ENCODE data around the gene XKRX.

XKRX gene

DNA sequence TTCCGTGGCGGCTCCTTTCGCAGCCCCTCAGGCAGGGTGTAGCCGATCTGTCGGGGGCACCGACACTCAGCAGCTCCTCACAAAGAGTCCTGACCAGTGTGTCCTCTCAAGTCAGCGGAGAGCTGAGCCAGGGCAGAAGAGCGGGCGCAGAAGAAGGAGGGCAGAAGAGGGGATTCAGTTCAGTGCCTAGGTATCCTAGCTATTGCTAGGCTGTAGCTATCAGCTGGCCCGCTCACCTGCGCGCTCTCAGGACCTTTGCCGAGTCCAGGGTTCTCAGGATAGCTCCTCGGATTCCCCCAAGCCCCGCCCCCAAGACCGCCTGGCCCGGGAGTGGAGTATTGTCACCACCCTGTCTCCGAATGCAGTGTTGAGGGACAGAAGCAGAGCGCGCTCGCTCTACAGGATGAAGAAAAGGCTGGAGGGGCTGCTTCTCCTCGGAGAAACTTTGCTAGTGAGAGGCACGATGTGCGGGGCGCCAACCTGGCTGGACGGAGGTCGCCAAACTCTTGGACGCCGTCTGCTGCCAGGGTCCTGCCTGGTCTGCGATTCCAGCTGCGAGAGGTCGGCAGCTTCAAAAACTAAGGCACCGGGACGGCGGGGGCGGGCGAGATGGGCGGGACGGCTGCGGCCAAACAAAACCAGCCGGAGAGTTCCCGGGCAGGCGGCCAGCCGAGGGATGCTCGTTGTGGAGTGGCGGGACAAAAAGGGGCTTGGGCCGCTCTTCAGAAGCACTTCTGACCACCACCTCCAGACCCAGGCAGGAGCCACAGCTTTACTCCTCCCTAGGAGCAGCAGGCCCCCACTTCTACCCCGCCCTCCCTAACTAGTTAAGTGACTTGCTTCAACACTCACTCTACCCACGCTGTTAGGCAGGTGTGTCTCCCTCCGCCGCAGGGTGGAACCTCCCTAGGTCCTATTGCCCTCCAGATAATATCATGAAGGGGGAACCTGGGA, at the start of gene XKRX:
Gene XKRX, minus strand, starts transcription at position 258 of the 954 bp plus-strand sequence. CDS start 613 bp downstream, outside the sequence.
- peak; percentile 67 for DNase-seq

DNA sequence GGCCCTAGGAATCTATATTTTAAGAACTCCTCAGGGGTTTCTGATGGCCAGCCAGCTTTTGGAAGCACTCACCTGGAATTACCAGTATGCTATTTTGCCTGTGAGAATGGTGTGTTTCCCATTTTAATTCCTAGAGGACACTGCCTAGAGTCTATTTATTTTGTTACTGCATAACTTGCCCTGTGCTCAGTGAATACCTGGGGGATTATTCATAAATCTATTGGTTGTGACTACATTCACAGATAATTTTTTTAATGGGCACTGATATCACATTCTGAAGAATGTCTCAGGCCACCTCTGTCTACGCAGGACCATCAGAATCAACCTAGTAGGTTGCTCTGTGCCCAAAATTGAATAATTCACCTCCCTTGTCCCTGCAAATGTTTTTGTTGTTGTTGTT, 47.5 kb upstream of the XKRX start:
- no peak for DNase-seq

DNA sequence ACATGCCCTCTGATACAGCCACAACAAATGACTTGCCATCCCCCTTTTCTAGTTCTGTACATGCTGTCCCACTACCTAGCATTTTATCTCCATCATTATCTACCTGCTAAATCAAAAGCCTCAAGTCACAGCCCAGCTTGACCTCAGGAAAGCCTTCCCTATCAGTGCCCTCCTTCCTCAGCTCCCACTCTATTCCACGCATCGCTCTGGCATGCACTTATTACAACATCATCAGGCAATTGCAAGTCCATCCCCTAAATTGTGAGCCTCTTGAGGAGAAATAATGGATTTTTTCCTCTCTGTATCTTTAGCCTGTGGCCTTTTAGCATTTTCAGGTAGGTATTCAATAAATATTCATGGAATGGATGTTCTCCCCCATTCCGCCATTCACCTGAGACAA, 46.5 kb upstream of the XKRX start:
- no peak for DNase-seq

GRCh38 chrX:100973411-100973810, 44.7 kb upstream of the XKRX start:
- DNase-seq = no peak

GRCh38 chrX:100969936-100970335, 41.2 kb upstream of the XKRX start:
- DNase-seq = no peak

DNA sequence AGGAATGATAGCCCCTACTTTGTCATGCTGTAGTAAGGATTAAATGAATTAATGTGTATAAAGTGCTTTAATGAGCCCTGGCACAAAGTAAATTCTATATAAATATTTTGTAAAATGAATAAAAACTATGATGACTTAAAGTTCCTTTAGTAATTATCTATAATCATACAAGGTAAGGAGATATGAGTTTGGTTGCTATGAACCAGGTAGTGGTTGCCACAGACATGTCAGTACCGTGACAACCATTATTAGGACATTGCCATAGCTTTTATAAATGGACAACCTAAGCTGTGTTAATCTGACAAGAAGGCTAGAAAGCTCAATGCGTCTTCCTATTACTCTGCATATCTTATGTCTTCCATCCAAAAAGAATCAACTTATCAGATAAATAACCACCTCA, 40.7 kb upstream of the XKRX start, which contains the start of gene ARL13A:
Gene ARL13A, plus strand, starts transcription at position 301 of the 400 bp plus-strand sequence. CDS start 3,982 bp downstream, outside the sequence.
- DNase-seq = no peak

DNA sequence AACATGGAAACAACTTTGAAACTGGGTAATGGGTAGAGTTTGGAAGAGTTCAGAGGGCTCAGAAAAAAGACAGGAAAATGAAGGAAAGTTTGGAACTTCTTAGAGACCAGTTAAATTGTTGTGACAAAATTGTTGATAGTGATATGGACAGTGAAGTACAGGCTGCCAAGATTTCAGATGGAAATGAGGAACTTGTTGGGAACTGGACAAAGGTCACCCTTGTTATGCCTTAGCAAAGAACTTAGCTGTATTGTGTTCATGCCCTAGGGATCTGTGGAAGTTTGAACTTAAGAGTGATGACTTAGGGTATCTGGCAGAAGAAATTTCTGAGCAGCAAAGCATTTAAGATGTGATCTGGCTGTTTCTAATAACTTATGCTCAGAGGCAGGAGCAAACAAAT, 35.6 kb upstream of the XKRX start:
- no peak for DNase-seq

- no peak for DNase-seq
These were observed 34.1 kb upstream of the XKRX start for GRCh38 chrX:100962811-100963210.

GRCh38 chrX:100948557-100948956, 19.8 kb upstream of the XKRX start:
- no peak for DNase-seq

DNA sequence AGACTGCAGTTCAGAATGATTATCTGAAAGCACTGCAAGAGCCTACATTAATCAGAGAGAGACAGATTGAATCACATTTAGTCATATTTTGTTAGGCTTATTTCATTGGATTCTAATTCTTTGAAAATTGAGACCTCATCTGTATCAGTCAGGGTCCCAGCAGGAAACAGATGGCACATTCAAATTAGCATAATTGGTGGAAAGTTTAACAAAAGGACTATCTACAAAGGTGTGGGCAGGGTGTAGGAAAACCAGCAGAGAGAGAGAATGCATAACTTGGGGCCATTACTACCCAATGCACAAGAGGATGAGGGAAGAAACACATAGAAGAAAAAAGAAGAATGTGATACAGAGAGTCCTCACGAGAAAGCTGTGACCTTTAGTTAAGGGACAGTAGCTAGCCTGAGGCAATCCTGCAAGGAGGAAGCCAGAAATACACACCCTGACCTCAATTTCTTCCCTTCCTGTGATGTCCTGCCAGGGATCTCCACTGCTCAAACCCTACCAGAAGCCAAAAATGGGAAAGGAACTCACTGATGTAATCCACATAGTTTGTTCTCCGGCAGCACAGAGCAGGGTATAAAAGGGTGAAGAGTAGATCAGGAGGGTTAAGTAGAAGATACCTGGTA, 17.7 kb upstream of the XKRX start:
- no peak for DNase-seq

DNA sequence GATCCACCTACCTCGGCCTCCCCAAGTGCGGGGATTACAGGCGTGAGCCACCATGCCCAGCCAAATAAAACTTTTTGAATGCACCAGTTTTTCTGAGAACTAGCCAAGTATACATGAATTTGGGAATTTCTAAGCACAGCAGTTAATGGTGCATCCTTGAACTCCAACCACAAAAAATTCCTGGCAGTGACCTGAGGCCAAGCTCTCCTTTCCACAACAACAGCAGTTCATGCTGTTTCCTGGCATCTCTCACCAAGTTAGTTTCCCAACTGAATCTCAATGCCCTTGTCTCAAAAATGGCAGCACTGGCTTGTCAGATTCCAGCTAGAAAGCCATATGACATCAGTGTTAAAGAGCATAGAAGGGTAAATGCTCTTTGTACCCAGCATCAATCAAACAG, 15.9 kb upstream of the XKRX start:
- no peak for DNase-seq

DNA sequence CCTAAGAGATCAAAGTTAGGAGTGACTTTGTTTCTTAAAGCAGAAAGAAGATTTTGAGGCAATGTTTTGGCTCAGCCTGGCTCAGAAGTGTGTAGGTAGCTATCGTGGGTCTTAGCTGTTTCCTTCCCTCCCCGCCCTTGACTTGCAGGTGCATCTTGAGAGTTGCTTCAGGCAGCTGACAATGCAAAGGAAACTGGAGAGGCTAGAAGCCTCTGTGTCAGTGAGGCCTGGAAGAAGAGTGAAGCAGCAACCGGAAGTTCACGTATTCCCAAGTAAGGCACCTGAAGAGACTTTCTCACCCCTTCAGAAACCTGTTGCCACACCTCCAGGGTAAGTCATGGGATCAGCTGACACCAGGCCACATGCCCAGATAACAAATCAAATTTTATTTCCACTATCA, 10.6 kb upstream of the XKRX start:
- DNase-seq = peak; percentile 20

DNA sequence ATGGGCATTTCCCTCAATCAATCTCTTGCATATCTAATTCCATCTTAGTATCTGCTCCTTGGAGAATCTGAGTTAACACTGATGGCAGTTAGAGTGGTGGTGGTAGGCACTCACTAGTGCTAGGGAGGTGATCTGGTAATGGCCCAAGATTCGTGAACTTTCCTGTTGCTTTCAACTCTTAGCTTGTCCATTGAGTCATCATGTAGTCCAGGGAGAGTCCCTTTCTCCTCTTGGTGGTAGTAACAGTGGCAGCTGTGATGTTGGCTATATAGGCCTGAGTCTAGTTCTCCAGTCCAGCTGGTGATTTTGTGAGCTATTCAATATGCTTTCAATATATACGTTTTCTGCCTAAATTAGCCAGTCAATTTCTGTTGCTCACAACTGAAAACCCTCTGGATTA, 7.0 kb upstream of the XKRX start:
- no peak for DNase-seq

GRCh38 chrX:100931925-100932285, 3.2 kb upstream of the XKRX start:
- no peak for DNase-seq

DNA sequence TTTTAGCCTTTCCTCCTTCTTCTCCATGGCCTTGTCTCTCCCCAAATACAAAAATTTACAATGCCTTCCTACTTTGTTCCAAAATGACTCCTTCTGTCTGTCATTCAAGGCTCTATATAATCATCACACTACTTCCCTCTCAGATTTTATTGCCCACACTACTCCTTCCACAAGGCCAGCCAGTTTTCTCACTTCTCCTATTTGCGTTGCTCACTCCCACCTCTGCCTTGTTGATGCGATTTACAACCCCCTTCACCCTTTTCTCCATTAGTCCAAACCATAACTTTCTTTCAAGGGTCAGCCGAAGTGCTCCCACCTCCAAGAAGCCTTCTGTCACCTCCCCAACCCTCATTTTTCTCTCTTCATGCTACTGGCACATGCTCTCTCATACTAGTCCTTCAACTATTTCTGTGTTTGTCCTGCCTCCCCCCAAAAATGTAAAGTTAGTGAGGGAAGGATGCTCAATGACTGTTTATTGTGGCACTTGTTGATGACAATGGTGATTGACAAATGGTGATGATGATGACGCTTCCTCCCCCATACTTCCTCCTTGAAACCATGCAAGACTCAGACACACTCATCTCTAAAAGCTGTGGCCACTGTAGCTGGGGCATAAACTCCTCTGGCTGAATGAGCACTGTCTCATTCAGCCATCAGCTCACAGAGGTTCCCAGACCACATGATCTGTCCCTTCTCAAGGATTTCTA, 2.7 kb upstream of the XKRX start:
- no peak for DNase-seq

DNA sequence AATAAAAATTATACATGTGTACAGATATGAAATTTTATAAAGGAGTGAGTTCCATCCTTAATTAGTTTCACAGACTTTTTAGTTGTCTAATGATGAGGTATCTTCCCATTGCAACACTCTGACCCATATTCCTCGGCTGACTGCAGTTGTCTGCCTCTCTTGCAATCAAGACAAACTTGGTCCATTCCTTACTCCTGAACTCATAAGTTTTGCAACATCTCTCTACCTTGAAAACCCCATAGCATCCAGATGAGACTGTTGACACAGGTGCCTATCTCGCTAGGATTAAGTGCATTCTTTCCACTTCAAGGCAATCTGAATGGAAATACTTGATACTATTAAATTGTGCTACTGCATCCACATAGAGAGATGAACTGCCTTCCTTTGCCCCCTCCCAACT, 2.3 kb downstream of the XKRX start:
- DNase-seq = no peak

- no peak for DNase-seq
These were observed 4.3 kb downstream of the XKRX start for GRCh38 chrX:100924375-100924774.

DNA sequence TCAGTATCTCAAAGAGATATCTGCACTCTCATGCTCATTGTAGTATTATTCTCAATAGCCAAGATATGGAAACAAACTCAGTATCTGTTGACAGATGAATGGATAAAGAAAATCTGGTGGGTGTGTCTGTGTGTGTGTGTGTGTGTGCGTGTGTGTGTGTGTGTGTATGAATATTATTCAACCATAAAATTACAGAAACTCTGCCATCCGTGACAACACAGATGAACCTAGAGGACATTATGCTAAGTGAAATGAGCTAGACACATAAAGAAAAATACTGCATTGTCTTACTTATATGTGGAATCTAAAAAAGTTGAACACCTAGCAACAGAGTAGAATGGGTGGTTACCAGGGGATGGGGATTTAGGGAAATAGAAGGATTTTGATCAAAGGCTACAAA, 13.2 kb downstream of the XKRX start:
- DNase-seq = no peak

DNA sequence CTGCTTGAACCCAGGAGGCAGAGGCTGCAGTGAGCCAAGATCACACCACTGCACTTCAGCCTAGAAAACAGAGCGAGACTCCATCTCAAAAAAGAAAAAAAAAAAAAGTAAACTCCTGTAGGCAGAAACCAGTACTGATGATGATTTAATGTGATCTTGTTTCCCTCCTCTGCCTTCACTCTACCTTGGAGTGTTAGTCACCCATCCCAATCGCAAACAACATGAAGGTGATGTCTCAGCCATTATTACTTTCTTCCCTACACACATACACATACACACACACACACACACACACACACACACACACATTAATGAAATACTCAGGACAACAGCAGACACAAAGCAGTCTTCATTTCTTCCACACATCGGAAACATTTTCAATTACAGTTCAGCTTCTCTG, 15.6 kb downstream of the XKRX start:
- no peak for DNase-seq

DNA sequence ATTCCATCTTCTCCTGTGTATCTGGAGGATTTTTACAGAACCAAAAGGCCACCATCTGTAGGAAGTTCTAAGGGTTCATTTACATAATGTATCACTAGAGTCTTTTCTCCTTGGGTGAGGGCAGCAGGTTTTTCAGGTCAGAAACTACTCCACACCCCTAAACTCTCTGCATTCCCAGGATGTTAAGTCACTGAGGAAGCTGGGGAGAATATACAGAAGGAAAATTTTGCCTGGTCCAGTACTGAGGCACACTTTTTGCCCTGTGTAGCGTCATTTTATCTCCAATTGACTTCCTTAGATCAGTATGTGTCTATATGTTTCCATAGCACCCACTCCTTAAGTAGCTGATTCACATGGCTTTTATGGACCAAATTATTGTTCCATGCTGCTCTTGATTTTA, 17.0 kb downstream of the XKRX start:
- no peak for DNase-seq

DNA sequence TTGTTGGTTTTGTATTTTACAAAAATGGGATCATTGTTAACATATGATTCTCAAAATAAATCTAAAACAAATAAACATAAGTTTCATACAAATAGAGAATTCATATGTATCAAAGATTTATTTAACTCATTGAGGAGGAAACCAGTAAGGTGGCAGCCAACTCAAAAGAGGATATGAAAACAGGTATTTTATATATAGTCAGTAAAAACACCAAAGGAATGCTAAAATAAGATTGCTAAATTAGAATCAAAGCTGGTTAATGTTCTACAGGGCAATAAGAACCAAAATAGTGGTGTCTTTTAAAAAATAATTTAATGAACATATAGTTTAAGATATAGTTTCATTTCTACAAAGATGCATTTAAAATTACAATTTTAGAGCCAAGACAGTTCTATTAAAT, 23.1 kb downstream of the XKRX start:
- no peak for DNase-seq

GRCh38 chrX:100904433-100904832, 24.3 kb downstream of the XKRX start:
- DNase-seq = no peak

GRCh38 chrX:100895365-100896075, 33.2 kb downstream of the XKRX start:
- peak; percentile 32 for DNase-seq

All from DMS79 treated with DMSO at 0.1 percent for 48 hours (cell line).